SK-N-SH (cell line): ENCODE results near the gene BTBD9.

Source experiments
- EP300 ChIP-seq, 2 experiments: IDR thresholded peaks; 2 replicates each; pipeline versions ENCODE4 v1.4.0 to v1.6.1; 2012; ENCODE audit warnings: borderline replicate concordance in 1 of 2, low read depth in 1 of 2, low read length in 1 of 2
- REST ChIP-seq: IDR thresholded peaks from 2 replicates; pipeline ENCODE4 v1.6.1; 2012; ENCODE audit warnings: mild to moderate bottlenecking, low read depth, low read length, moderate library complexity
- TAF1 ChIP-seq: IDR thresholded peaks from 2 replicates; pipeline ENCODE4 v1.6.1; 2012; ENCODE audit warnings: low read depth, mild to moderate bottlenecking, low read length, moderate library complexity, borderline replicate concordance
- TEAD4 ChIP-seq: IDR thresholded peaks from 2 replicates; pipeline ENCODE4 v1.4.0; 2012; ENCODE audit warnings: mild to moderate bottlenecking, borderline replicate concordance; ENCODE audit not compliant: insufficient read depth
- YY1 ChIP-seq: IDR thresholded peaks from 2 replicates; pipeline ENCODE4 v1.4.0; 2012; ENCODE audit warnings: low read depth, mild to moderate bottlenecking
- ZBTB33 ChIP-seq: IDR thresholded peaks from 2 replicates; pipeline ENCODE4 v1.4.0; 2012; ENCODE audit warnings: low read depth, borderline replicate concordance
- TF ChIP-seq, protein P1 (sequence below): fragments of 200-600 bp; sonication (generic); IDR thresholded peaks from 2 replicates; pipeline ENCODE4 v1.6.1; 2017; ENCODE audit warnings: antibody characterized with exemption, mild to moderate bottlenecking, moderate library complexity

GRCh38 chr6:38432079-38432478 lies 207.7 kb downstream of the BTBD9 start:
- TF ChIP-seq, protein P1, sequence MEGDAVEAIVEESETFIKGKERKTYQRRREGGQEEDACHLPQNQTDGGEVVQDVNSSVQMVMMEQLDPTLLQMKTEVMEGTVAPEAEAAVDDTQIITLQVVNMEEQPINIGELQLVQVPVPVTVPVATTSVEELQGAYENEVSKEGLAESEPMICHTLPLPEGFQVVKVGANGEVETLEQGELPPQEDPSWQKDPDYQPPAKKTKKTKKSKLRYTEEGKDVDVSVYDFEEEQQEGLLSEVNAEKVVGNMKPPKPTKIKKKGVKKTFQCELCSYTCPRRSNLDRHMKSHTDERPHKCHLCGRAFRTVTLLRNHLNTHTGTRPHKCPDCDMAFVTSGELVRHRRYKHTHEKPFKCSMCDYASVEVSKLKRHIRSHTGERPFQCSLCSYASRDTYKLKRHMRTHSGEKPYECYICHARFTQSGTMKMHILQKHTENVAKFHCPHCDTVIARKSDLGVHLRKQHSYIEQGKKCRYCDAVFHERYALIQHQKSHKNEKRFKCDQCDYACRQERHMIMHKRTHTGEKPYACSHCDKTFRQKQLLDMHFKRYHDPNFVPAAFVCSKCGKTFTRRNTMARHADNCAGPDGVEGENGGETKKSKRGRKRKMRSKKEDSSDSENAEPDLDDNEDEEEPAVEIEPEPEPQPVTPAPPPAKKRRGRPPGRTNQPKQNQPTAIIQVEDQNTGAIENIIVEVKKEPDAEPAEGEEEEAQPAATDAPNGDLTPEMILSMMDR: no peak
- TF ChIP-seq TEAD4: no peak
- no peak for TF ChIP-seq YY1
- no peak for TF ChIP-seq REST
- no peak for TF ChIP-seq ZBTB33
- TF ChIP-seq EP300 (IDR thresholded peaks at IDR 0.05; ENCODE audit: borderline replicate concordance in 1 of 2, low read depth in 1 of 2, low read length in 1 of 2): no peak
- TF ChIP-seq TAF1: no peak
